HS-5 (cell line): Measurements from ENCODE around the gene TMEM19.

Source experiments
- DNase-seq: peaks from one replicate; pipeline ENCODE4 v3.0.0-alpha.2; 2012; ENCODE audit warnings: low read depth

TMEM19 gene

GRCh38 chr12:71718611-71719010 is 32.7 kb downstream of the TMEM19 start:
- no peak for DNase-seq

GRCh38 chr12:71719647-71720370 is 33.9 kb downstream of the TMEM19 start:
- no peak for DNase-seq

GRCh38 chr12:71721783-71722505 is 36.1 kb downstream of the TMEM19 start:
- DNase-seq: no peak

GRCh38 chr12:71725011-71725410 is 39.1 kb downstream of the TMEM19 start:
- no peak for DNase-seq

GRCh38 chr12:71726548-71726947 is 40.7 kb downstream of the TMEM19 start:
- no peak for DNase-seq

- no peak for DNase-seq
Measured at GRCh38 chr12:71727958-71728357, 42.1 kb downstream of the TMEM19 start.

- DNase-seq: no peak
Measured at GRCh38 chr12:71730936-71731335, 45.1 kb downstream of the TMEM19 start.

GRCh38 chr12:71731439-71732356 is 45.8 kb downstream of the TMEM19 start:
- peak; percentile 73 for DNase-seq

GRCh38 chr12:71732357-71732712 is 46.5 kb downstream of the TMEM19 start:
- DNase-seq: no peak

DNA sequence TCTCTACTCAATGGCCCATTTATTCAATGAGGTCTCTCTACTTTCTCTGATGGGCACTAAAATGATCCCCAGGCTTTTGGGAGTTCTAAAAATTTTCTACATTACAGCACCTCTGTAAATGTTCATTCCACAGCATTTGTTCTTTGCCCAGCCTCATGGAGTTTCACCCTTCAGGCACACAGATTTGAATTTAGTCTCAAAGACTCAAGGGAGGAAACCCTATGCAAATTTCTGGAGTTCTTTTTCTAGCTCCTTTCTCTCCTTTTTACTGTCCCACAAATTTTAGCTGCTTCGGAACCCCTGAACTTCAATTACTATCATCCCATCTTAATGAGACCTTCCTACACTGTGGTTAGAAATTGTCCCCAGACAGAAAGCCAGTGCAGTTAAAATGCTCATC is 51.3 kb downstream of the TMEM19 start:
- DNase-seq: no peak

DNA sequence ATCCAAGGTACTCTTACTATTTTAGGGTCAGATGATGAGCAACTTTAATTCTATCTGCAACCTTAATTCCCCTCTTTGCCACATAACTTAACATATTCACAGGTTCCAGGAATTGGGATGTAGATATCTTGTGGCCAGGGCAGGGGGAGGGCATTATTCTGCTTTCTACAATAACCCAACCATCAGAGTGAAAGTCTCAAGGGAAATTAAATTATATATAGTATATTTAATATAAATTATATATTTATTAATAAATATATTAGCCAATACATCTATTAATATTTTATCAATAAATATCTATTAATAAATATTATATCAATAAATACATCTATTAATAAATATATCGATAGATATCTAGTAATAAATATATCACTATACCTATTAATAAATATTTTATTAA is 57.1 kb downstream of the TMEM19 start:
- no peak for DNase-seq

DNA sequence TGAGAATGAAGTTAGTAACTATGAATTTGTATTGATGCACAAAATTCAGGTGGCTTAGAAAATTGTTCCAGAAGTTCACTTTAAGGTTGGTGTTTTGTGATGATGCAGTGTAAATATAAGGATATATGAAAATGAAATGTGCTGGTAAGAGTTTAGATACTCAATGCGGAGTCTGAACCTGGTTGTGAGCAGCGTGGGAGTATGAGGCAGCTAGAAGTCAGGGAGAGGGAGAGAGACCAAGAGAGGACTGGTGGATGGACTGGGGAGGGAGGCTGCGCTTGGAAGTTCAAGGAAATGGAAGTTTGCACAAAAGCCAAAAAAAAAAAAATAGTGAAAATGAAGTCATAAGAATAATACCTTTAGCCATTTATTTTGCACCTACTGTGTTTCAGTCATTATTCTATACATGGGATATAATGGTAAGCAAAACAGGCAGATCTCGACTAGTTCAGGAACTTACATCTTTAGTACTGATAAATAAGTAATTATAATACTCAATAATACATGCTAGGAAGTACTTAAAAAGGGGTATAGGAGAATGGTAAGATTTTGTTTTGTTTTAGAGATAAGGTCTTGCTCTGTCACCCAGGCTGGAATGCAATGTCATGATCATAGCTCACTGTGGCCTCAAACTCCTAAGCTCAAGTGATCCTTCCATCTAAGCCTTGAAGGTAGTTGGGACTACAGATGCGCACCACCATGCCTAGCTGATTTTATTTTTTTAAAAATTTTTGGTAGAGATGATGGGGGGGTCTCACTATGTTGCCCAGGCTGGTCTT is 58.8 kb downstream of the TMEM19 start:
- DNase-seq: no peak

DNA sequence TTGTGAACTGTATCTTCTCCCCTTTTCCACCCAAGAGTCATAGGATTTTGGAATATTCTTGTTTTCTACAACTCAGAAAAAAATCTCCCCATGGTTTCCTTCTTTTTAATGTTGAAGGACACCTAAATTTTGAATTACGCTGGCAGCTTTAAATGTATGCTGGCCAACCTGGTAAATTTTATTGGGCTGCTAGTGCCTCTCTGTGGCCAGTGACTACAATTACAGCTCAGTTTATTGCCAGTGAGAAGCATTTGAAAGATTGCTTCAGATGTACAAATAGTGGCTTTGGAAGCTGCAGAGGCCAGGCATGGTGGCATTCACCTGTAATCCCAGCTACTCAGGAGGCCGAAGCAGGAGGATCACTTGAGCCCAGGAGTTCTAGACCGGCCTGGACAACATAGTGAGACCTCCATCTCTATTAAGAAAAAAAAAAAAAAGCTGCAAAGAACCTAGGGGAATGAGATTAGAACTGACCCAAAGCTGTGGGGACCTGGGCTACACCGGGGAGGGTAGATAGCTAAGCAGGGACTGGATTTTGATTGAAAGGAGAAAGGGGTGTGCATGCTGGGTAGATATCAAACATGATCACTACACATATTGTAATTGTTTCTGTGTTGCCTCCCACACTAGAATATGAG is 61.2 kb downstream of the TMEM19 start:
- DNase-seq: no peak

- DNase-seq: no peak
Measured at GRCh38 chr12:71748081-71748850, 62.4 kb downstream of the TMEM19 start.

DNA sequence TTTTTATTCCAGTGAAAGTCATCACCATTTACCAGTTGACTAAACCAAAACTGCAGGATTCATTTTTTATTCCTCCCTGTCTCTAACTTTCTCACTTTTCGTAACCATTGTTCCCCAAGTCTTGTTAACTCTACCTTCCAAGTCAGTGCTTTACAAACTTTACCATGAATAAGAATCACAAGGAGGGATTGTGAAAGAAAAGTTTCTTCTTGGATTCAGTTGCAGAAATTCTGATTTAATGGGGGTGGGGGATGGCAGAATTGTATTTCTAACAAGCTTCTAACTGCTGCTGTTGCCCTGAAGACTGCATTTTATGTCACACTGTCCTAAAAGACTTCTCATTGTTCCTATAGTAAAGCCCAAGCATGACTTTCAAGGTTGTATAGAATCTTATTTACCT is 63.8 kb downstream of the TMEM19 start:
- no peak for DNase-seq

- DNase-seq: no peak
Measured at GRCh38 chr12:71752891-71753290, 67.0 kb downstream of the TMEM19 start.
